MM.1S (cell line): ENCODE measurements around the gene GTF2B.

Experiments used
- CTCF ChIP-seq: fragments of 300-600 bp; sonication (generic); IDR thresholded peaks from 2 replicates; pipeline ENCODE4 v1.5.1; 2016; ENCODE audit warnings: antibody characterized with exemption, low read length, mixed read lengths
- EZH2phosphoT487 ChIP-seq: fragments of 300-600 bp; sonication (generic); IDR thresholded peaks from 2 replicates; pipeline ENCODE4 v1.6.1; 2018; ENCODE audit warnings: antibody characterized with exemption, low read length

GRCh38 chr1:88867743-88868521, 23.4 kb downstream of the GTF2B start:
- TF ChIP-seq CTCF (no peak), EZH2phosphoT487 (no peak)
